Pancreas (tissue), 10 donors: ENCODE measurements around the gene KIAA1755. TPM values are rescaled to one million over a fixed set of nuclear protein-coding genes. Genes with fewer than 3 reads are reported as not detected.

Experiments used
- ATAC-seq, 4 donors: fragments of 200-7000 bp; cut with Tn5 transposase; one replicate each; pipeline versions ENCODE4 v1.8.0 to v1.9.1; 2020; ENCODE audit warnings: mild to moderate bottlenecking in 4 of 4, moderate library complexity in 4 of 4
- DNase-seq, 6 donors: peaks; one replicate each; pipeline ENCODE4 v3.0.0-alpha.2; 2020
- FAIRE-seq: peaks from 2 replicates; lab custom pipeline; 2012; peaks lifted over from hg19 to GRCh38; lab: Jason Lieb, UNC
- H3K27ac ChIP-seq, 4 donors: fragments of 200-600 bp; sonication (generic); 1 replicate in 3 of 4; 2 replicates in 1 of 4; pipeline versions ENCODE4 v1.5.0 to v1.8.0; 2020
- H3K27me3 ChIP-seq, 4 donors: fragments of 200-600 bp; one replicate each; pipeline ENCODE4 v1.8.0; 2021
- H3K36me3 ChIP-seq, 3 donors: fragments of 200-600 bp; sonication (generic) in 1 of 3; one replicate each; pipeline versions ENCODE4 v1.5.0 to v1.8.0; 2020 to 2021
- H3K4me1 ChIP-seq, 3 donors: fragments of 200-600 bp; one replicate each; pipeline ENCODE4 v1.8.0; 2021
- H3K4me3 ChIP-seq, 4 donors: fragments of 200-600 bp; sonication (generic) in 2 of 4; one replicate each; pipeline versions ENCODE4 v1.5.0 to v1.8.0; 2020 to 2021
- H3K9me3 ChIP-seq, 4 donors: fragments of 200-600 bp; one replicate each; pipeline ENCODE4 v1.8.0; 2021
- CTCF ChIP-seq, 4 donors: fragments of 200-600 bp; sonication (generic) in 3 of 4; IDR thresholded peaks; one replicate each; pipeline versions ENCODE4 v1.5.0 to v1.8.0; 2021; ENCODE audit warnings: antibody characterized with exemption in 4 of 4
- WGBS, 2 donors: extraction: QIAGEN DNeasy Blood & Tissue Kit; methylation state at CpG; one replicate each; pipeline ENCODE4 v1.1.7; 2013; 5-methylcytosine and 5-hydroxymethylcytosine counted together
- intact Hi-C, 3 donors: fragments of 100-400 bp; cut with DNase I; formaldehyde crosslinking; loops; one replicate each; pipeline versions ENCODE4 v1.11.1 to v1.14.2; 2022
- polyA plus RNA-seq, 2 donors: library from polyadenylated mRNA; stranded (reverse); fragments of 200-250 nt; gene quantifications; one replicate each; pipeline ENCODE4 v1.2.3, GENCODE V29; 2013
- total RNA-seq, 6 donors: library from RNA; stranded (reverse); fragmentation: NEBNext Ultra II Directional in 4 of 6; extraction: Animal tissue kit (Norgen Biotek cat#: 25700) in 4 of 6; gene quantifications; one replicate each; pipeline versions ENCODE4 v1.2.1 to v1.2.4, GENCODE V29; 2021 to 2023
- donor health status: healthy with polysubstance abuse.
- donor health status: DM: no; HTN: no; CAD: no; lungs with moderate emphysema.
- donor health status: DM: no; HTN: no; CAD: no.
- donor health status: control.
- donor health status: control.
- donor health status: Bipolar disorder and iron deficiency.
- donor health status: DM: yes; HTN: yes; CAD: no.
- donor health status: DM: no; HTN: no; CAD: no.
- donor health status: DM: no; HTN: no; CAD: no.
- donor health status: DM: yes; HTN: yes; CAD: no.

The KIAA1755 gene
- total and polyA plus RNA-seq, 8 donors: 0.24 to 2.5 (median 0.96) TPM

- DNase-seq: peak in 1 of 6 donors; percentile 5
- Histone ChIP-seq H3K36me3 (no peaks in the 10 kb centered on the region), H3K4me3 (no peak overlapping the region), H3K4me1 (no peaks in the 10 kb centered on the region), H3K9me3 (no peaks in the 10 kb centered on the region), H3K27me3 (no peaks in the 10 kb centered on the region), H3K27ac (no peak overlapping the region)
- TF ChIP-seq CTCF (IDR thresholded peaks at IDR 0.05): no peak
- no peak for ATAC-seq
- intact Hi-C loops: loop anchor here in 1 of 3 donors (5.0 kb wide), 1 partner anchor 95 kb away; no protein-coding TSS in a partner anchor
- FAIRE-seq: no peak
- 75 to 86% methylated on average over 8 of the region's 8 CpGs for WGBS, 2 donors
Observed at GRCh38 chr20:38167328-38167850, 93.1 kb downstream of the KIAA1755 start.

GRCh38 chr20:38166703-38167233 lies 93.8 kb downstream of the KIAA1755 start:
- 74 to 83% methylated on average over 11 of the region's 11 CpGs for WGBS, 2 donors
- no peaks in the 10 kb centered on the region for H3K36me3 ChIP-seq
- no peaks in the 10 kb centered on the region for H3K9me3 ChIP-seq
- no peak for FAIRE-seq
- ATAC-seq: no peak
- H3K4me3 ChIP-seq: no peak overlapping the region
- TF ChIP-seq CTCF (IDR thresholded peaks at IDR 0.05): no peak
- no peak overlapping the region for H3K27ac ChIP-seq
- DNase-seq: peak in 1 of 6 donors; percentile 24
- no peaks in the 10 kb centered on the region for H3K4me1 ChIP-seq
- H3K27me3 ChIP-seq: no peaks in the 10 kb centered on the region
- intact Hi-C loops: loop anchor here in 1 of 3 donors (5.0 kb wide), 1 partner anchor 94 kb away; no protein-coding TSS in a partner anchor

- FAIRE-seq: no peak
- H3K27me3 ChIP-seq: no peaks in the 10 kb centered on the region
- no peaks in the 10 kb centered on the region for H3K9me3 ChIP-seq
- no peak overlapping the region for H3K4me3 ChIP-seq
- intact Hi-C loops: loop anchor here in 1 of 3 donors (5.0 kb wide), 1 partner anchor 94 kb away; no protein-coding TSS in a partner anchor
- no peaks in the 10 kb centered on the region for H3K4me1 ChIP-seq
- no peaks in the 10 kb centered on the region for H3K36me3 ChIP-seq
- peak in 1 of 6 donors; percentile 52 for DNase-seq
- ATAC-seq: no peak
- no peak overlapping the region for H3K27ac ChIP-seq
- no peak for TF ChIP-seq CTCF (IDR thresholded peaks at IDR 0.05)
- 78 to 82% methylated on average over 11 of the region's 11 CpGs for WGBS, 2 donors
Observed at GRCh38 chr20:38165966-38166702, 94.4 kb downstream of the KIAA1755 start.

GRCh38 chr20:38165089-38165965 lies 95.2 kb downstream of the KIAA1755 start, which contains the start of gene TGM2:
Gene TGM2 (minus strand): TSS chr20:38165270. CDS start chr20:38165198, 72 bp downstream.
- Histone ChIP-seq H3K4me3 (peak within 1 kb of the TSS in 3 of 4 donors; percentile 16 to 51 (median 20)), H3K4me1 (no peaks in the 10 kb centered on the region), H3K9me3 (no peaks in the 10 kb centered on the region), H3K27me3 (no peaks in the 10 kb centered on the region), H3K27ac (no peak within 1 kb of the TSS), H3K36me3 (no peaks in the 10 kb centered on the region)
- peak; percentile 94 to 98 (median 96) for ATAC-seq
- DNase-seq: peak; percentile 70 to 94 (median 82)
- intact Hi-C loops: loop anchor here in 1 of 3 donors (5.0 kb wide), 1 partner anchor 93 kb away; no protein-coding TSS in a partner anchor
- TF ChIP-seq CTCF (IDR thresholded peaks at IDR 0.05): peak; percentile 54 to 85 (median 84)
- 8 to 9% methylated on average over 37 to 46 of the region's 46 CpGs for WGBS, 2 donors
- FAIRE-seq: no peak
